HL-60 (cell line): ENCODE results near the gene SSBP4.

Source experiments
- DNase-seq, 2 experiments: peaks; one replicate each; pipeline ENCODE4 v3.0.0-alpha.2; 2010 to 2020; ENCODE audit warnings: low read depth in 1 of 2, low spot score in 1 of 2
- H3K27ac ChIP-seq: fragments of 250-450 bp; sonication (Bioruptor Pico); replicated peaks from 2 replicates; pipeline ENCODE4 v1.5.1; 2020; ENCODE audit warnings: mild to moderate bottlenecking, moderate library complexity
- H3K27me3 ChIP-seq: fragments of 250-450 bp; sonication (Bioruptor Pico); 2 replicates; pipeline ENCODE4 v1.5.1; 2021; ENCODE audit warnings: mild to moderate bottlenecking, moderate library complexity; ENCODE audit not compliant: insufficient read depth, poor library complexity, severe bottlenecking
- H3K4me3 ChIP-seq: replicated peaks from 2 replicates; pipeline ENCODE4 v1.5.1; 2011; ENCODE audit warnings: mild to moderate bottlenecking, control low read depth, low read length; ENCODE audit not compliant: insufficient read depth
- CTCF ChIP-seq: IDR thresholded peaks from one replicate; pipeline ENCODE4 v1.5.1; 2011; ENCODE audit warnings: low read length, control low read depth, inconsistent platforms; ENCODE audit not compliant: insufficient read depth
- GABPA ChIP-seq: IDR thresholded peaks from 2 replicates; pipeline ENCODE4 v1.6.1; 2012; ENCODE audit warnings: low read depth
- POLR2AphosphoS5 ChIP-seq: IDR thresholded peaks from 2 replicates; pipeline ENCODE4 v1.6.1; 2012; ENCODE audit warnings: low read depth
- REST ChIP-seq: IDR thresholded peaks from 2 replicates; pipeline ENCODE4 v1.6.1; 2012; ENCODE audit warnings: low read depth; ENCODE audit not compliant: insufficient replicate concordance
- SPI1 ChIP-seq: IDR thresholded peaks from 2 replicates; pipeline ENCODE4 v1.6.1; 2012; ENCODE audit warnings: low read depth, mild to moderate bottlenecking, borderline replicate concordance

The SSBP4 gene

GRCh38 chr19:18443406-18443805, 24.2 kb downstream of the SSBP4 start:
- no peak for DNase-seq
- no peak for TF ChIP-seq CTCF
- TF ChIP-seq POLR2AphosphoS5 = no peak
- no peak for TF ChIP-seq SPI1
- no peak for TF ChIP-seq REST
- TF ChIP-seq GABPA = no peak
- Histone ChIP-seq H3K27me3 (no peaks in the 10 kb centered on the region), H3K4me3 (no peak overlapping the region), H3K27ac (no peak overlapping the region)

DNA sequence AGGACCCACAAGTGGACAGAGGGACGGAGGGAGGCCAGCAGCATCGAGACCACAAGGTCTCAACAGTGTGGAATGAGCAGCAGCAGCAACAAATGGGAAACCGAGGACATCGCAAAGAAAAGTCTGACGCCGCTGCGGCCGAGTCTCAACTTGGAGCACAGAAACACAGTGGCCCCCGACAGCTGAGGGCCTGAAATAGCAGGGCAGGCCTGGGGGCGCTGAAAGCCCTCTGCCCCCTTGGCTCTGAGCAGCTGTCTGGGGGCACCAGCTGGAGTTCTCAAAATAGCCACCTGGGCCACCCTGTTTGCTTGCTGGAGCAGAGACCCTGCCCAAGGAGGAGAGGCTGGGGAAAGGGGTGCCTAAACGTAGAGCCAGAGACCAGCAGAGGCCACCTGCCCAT, 24.6 kb downstream of the SSBP4 start:
- TF ChIP-seq POLR2AphosphoS5 (no peak), CTCF (no peak), SPI1 (no peak), GABPA (no peak), REST (no peak)
- Histone ChIP-seq H3K4me3 (no peak overlapping the region), H3K27ac (no peak overlapping the region), H3K27me3 (no peaks in the 10 kb centered on the region)
- no peak for DNase-seq

GRCh38 chr19:18444513-18444912, 25.3 kb downstream of the SSBP4 start:
- no peak overlapping the region for H3K4me3 ChIP-seq
- H3K27me3 ChIP-seq = no peaks in the 10 kb centered on the region
- H3K27ac ChIP-seq = no peak overlapping the region

More at GRCh38 chr19:18444513-18444912, 25.3 kb downstream of the SSBP4 start:
- TF ChIP-seq CTCF = no peak
- no peak for TF ChIP-seq GABPA
- TF ChIP-seq SPI1 = no peak
- DNase-seq = no peak
